GM21360 (cell line): ENCODE results near the gene SSTR1.

ENCODE experiments used
- ATAC-seq: cut with Tn5 transposase; IDR thresholded peaks from one replicate; pipeline ENCODE4 v1.9.1; 2021; ENCODE audit warnings: mild to moderate bottlenecking, moderate library complexity; ENCODE audit not compliant: unreplicated experiment

The SSTR1 gene

GRCh38 chr14:38233218-38233617 is 25.5 kb downstream of the SSTR1 start:
- ATAC-seq, result no peak

DNA sequence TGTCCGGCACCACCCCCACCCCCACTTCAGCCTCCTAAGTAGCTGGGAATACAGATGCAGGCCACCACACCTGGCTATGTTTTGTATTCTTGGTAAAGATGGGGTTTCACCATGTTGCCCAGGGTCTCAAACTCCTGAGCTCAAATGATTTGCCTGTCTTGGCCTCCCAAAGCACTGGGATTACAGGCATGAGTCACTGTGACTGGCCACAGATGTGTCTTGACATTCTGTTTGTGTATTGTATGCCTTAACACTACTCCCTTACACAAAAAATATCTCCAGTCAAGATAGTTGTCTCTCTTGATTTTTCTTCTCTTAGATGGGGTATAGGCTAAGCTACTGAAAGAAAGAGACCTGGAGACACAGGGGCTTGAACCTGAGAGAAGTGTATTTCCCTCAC is 30.6 kb downstream of the SSTR1 start:
- no peak for ATAC-seq

- ATAC-seq, result no peak
These were observed 31.2 kb downstream of the SSTR1 start for GRCh38 chr14:38238878-38239277.

- ATAC-seq, result no peak
These were observed 36.1 kb downstream of the SSTR1 start for GRCh38 chr14:38243696-38244240.

DNA sequence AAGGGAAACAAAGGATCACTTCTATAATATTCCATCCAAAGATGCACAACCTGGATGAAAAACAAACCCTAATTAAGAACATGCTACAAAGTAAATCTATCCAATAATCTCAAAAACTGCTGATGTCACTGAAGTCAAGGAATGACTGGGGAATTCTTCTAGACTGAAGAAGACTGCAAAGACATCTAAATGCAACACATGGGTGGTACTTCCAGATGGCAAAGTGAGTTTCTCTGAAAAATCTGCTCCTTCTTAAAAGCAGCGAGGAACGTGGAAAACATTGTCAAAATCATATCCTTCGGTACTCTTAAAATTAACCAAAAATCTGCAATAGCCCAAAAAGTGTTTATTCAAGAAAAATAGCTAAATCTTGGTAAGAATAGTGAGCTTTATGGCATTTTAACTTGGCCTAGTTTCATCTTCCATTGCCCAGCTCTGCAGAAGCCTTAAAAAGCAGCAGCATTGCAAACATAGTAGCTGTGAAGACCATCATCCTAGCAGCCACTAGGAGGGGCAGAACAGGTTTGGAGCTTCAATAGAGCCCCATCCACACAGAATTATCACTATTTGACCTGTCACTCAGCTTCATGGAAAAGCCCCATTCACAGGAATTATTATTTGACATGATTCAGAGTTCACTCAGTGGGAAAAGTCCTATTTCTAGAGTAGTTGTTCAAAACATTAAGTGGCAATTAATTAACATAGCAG is 40.8 kb downstream of the SSTR1 start:
- ATAC-seq, result no peak

GRCh38 chr14:38250331-38250730 is 42.6 kb downstream of the SSTR1 start:
- ATAC-seq, result no peak

DNA sequence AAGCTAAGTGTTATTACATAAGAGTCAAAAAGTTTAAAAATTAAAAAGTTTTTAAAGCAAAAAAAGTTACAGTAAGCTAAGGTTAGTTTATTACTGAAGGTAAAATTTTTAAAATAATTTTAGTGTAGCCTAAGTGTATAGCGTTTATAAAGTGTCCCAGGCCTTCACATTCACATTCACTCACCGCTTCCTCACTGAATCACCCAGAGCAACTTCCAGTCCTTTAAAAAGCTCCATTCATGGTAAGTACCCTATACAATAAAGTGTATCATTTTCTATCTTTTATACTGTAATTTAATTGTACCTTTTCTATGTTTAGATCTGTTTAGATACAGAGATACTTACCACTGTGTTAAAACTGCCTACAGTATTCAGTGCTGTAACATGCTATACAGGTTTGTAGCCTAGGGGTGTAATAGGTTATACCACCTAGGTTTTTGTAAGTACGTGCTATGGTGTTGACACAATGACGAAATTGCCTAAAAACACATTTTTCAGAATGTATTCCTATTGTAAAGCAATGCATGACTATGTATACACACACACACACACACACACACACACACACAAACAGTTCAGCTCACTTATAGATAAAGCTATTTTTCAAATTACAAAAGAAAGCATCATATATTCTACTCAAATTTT is 44.5 kb downstream of the SSTR1 start:
- ATAC-seq, result no peak

DNA sequence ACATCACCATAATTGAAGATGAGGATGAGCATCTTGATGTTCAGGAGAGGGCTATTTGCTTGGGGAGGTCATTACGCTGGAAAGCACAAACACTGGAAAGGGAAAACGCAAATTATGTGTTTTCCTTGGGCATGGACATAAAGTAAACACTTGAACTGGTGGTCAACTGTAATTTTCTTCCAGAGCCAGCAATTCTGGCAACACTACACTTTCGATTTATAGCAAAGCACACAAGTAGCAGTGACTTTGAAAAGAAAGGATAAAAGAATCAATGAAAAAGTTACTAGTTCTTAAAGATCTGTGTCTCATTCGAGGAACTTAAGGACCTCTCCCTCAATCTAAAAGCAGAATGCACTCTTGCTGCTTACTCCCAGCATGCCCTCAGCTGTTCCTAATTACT is 46.0 kb downstream of the SSTR1 start:
- no peak for ATAC-seq

- no peak for ATAC-seq
These were observed 47.1 kb downstream of the SSTR1 start for GRCh38 chr14:38254571-38255407.

DNA sequence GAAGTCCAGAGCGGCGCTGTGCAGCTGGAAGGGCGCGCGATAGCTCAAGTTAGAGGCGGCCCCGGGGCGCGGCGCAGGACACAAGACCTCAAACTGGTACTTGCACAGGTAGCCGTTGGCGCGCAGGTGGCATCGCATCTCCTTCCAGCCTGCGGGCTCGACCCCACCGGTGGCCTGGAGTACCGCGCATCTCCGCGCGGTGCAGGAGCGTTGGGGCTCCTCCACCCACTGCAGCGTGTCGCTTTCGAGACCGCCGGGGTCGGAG is 47.6 kb downstream of the SSTR1 start:
- ATAC-seq, result no peak

GRCh38 chr14:38255673-38256532 is 48.2 kb downstream of the SSTR1 start, which contains the start of gene CLEC14A:
CLEC14A (minus strand) TSS chr14:38256093; CDS start chr14:38256022, 71 bp downstream.
- no peak for ATAC-seq

DNA sequence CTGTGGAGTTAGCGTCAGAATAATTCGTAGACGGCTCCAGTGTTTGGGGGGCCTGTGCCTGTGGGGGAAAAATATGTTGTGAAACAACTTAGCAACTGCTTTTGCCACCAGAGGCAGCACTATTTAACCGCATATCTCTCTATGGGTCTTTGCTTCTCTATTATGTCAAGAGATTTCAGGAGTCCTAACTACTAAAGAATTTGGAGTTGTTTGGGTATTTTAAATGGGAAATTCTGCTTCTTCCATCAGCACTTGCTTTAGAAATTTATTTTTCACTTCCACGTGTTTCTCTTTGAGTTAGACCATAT is 48.8 kb downstream of the SSTR1 start:
- no peak for ATAC-seq

DNA sequence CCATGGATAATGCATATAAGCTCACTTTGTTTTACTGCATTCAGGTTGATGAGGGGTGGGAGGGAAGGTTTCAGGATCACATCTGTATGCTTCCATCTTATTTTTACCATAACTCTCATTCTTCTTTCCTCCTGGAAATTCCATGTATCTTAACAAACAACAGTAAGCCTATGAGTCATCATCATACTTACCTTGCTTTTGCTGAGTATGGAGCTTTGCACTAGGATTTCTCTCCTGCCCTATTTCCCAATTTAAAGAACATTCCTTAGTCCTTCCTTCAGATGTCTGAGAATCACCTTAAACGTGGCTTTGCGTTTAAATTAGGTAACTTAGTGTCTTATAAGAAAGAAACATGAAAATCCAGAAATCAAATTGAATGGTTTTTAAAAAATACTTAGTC is 49.8 kb downstream of the SSTR1 start:
- no peak for ATAC-seq

GRCh38 chr14:38261620-38262019 is 53.9 kb downstream of the SSTR1 start:
- no peak for ATAC-seq
